PC-3 (cell line): ENCODE measurements around the gene DLG2. TPM values are rescaled to one million over a fixed set of nuclear protein-coding genes. Genes with fewer than 3 reads are reported as not detected.

ENCODE experiments used
- ATAC-seq: fragments of 200-7000 bp; cut with Tn5 transposase; 2 replicates; pipeline ENCODE4 v1.9.1; 2020; ENCODE audit warnings: mild to moderate bottlenecking, moderate library complexity
- BruUV-seq: library from RNA; stranded (reverse); fragments of 400-500 nt; replicated peaks from 2 replicates; lab custom pipeline; 2021; lab: Mats Ljungman, UMichigan
- CTCF ChIA-PET: fragments of 300-600 bp; sonication (Branson Sonifier 250); formaldehyde crosslinking; loops from one replicate; lab custom pipeline; 2022; ENCODE audit warnings: antibody characterized with exemption; lab: Charles Lee
- POLR2A ChIA-PET: fragments of 300-600 bp; sonication (Branson Sonifier 250); formaldehyde crosslinking; loops from one replicate; lab custom pipeline; 2022; ENCODE audit warnings: antibody characterized with exemption; ENCODE audit not compliant: unreplicated experiment; lab: Charles Lee
- DNase-seq: peaks from one replicate; pipeline ENCODE4 v3.0.0-alpha.2; 2015
- H2AFZ ChIP-seq: fragments of 300-600 bp; sonication (generic); 2 replicates; pipeline ENCODE4 v1.6.0; 2016; ENCODE audit warnings: antibody characterized with exemption, low read length
- H3F3A ChIP-seq: fragments of 300-600 bp; sonication (generic); one replicate; pipeline ENCODE4 v1.6.0; 2017; ENCODE audit warnings: antibody characterized with exemption, low read length, control low read depth, mild to moderate bottlenecking; ENCODE audit not compliant: unreplicated experiment
- H3K27ac ChIP-seq: fragments of 300-600 bp; sonication (generic); 2 replicates; pipeline ENCODE4 v1.5.1; 2016; ENCODE audit warnings: mild to moderate bottlenecking, low read length
- H3K27me3 ChIP-seq: fragments of 300-600 bp; sonication (generic); 2 replicates; pipeline ENCODE4 v1.6.1; 2016; ENCODE audit warnings: low read length, mixed read lengths
- H3K36me3 ChIP-seq: fragments of 300-600 bp; sonication (generic); 2 replicates; pipeline ENCODE4 v1.6.1; 2016; ENCODE audit warnings: low read depth, mixed run types, low read length, mixed read lengths
- H3K4me1 ChIP-seq: fragments of 300-600 bp; sonication (generic); 2 replicates; pipeline ENCODE4 v1.5.1; 2016; ENCODE audit warnings: low read length; ENCODE audit not compliant: insufficient read depth
- H3K4me2 ChIP-seq: fragments of 300-600 bp; sonication (generic); 2 replicates; pipeline ENCODE4 v1.6.0; 2016; ENCODE audit warnings: low read length
- H3K4me3 ChIP-seq: fragments of 300-600 bp; sonication (generic); 2 replicates; pipeline ENCODE4 v1.5.1; 2016; ENCODE audit warnings: mild to moderate bottlenecking, low read length, mixed read lengths
- H3K79me2 ChIP-seq: fragments of 300-600 bp; sonication (generic); 2 replicates; pipeline ENCODE4 v1.6.1; 2017; ENCODE audit warnings: low read length, mixed read lengths
- H3K9ac ChIP-seq: fragments of 300-600 bp; sonication (generic); 2 replicates; pipeline ENCODE4 v1.6.0; 2016; ENCODE audit warnings: mild to moderate bottlenecking, low read length
- H3K9me2 ChIP-seq: fragments of 300-600 bp; sonication (generic); replicated peaks from 2 replicates; pipeline ENCODE4 v1.6.1; 2016; ENCODE audit warnings: mixed run types, low read length, mixed read lengths
- H3K9me3 ChIP-seq: fragments of 300-600 bp; sonication (generic); 2 replicates; pipeline ENCODE4 v1.6.1; 2016; ENCODE audit warnings: low read length, mixed read lengths
- H4K20me1 ChIP-seq: fragments of 300-600 bp; sonication (generic); 2 replicates; pipeline ENCODE4 v1.6.1; 2016; ENCODE audit warnings: low read length, mixed read lengths
- CTCF ChIP-seq: fragments of 300-600 bp; sonication (generic); conservative IDR thresholded peaks from 2 replicates; pipeline ENCODE4 v1.5.1; 2017; ENCODE audit warnings: antibody characterized with exemption, low read depth, mild to moderate bottlenecking, low read length
- EZH2 ChIP-seq: fragments of 300-600 bp; sonication (generic); IDR thresholded peaks from one replicate; pipeline ENCODE4 v1.6.1; 2017; ENCODE audit warnings: antibody characterized with exemption, mild to moderate bottlenecking, low read length; ENCODE audit not compliant: unreplicated experiment
- EZH2phosphoT487 ChIP-seq: fragments of 300-600 bp; sonication (generic); IDR thresholded peaks from 2 replicates; pipeline ENCODE4 v1.6.1; 2018; ENCODE audit warnings: mild to moderate bottlenecking, antibody characterized with exemption, low read length, borderline replicate concordance
- intact Hi-C: fragments of 100-400 bp; cut with micrococcal nuclease; formaldehyde crosslinking; loops from 2 replicates; pipeline ENCODE4 v1.9.0; 2023
- total RNA-seq: library from RNA; depleted of rRNA; stranded (reverse); fragments of >200 nt; gene quantifications from 2 replicates; pipeline ENCODE4 v1.2.3, GENCODE V29; 2014

DLG2 gene
- total RNA-seq, 1 experiment from 2014 or later = 0.58 TPM

GRCh38 chr11:83648610-83649527 lies 1978.3 kb downstream of the DLG2 start:
- Histone ChIP-seq H3K79me2 (no peaks in the 10 kb centered on the region), H3K27me3 (peaks cover 33% of the 10 kb centered on the region), H3K4me2 (no peak overlapping the region), H3K9me2 (no peaks in the 10 kb centered on the region), H3F3A (no peaks in the 10 kb centered on the region), H3K4me3 (no peak overlapping the region), H3K36me3 (no peaks in the 10 kb centered on the region), H2AFZ (no peak overlapping the region), H3K27ac (no peak overlapping the region), H3K9ac (no peak overlapping the region), H3K4me1 (no peaks in the 10 kb centered on the region), H3K9me3 (no peaks in the 10 kb centered on the region), H4K20me1 (no peaks in the 10 kb centered on the region)
- no peak for ATAC-seq
- no TSS peak for BruUV-seq
- TF ChIP-seq EZH2phosphoT487 (no peak), EZH2 (no peak), CTCF (no peak)
- ChIA-PET CTCF (no interaction called here), POLR2A (no interaction called here)
- intact Hi-C loops = no loop called here
- no peak for DNase-seq

GRCh38 chr11:83645561-83645960 lies 1981.6 kb downstream of the DLG2 start:
- Histone ChIP-seq H3K4me3 (no peak overlapping the region), H3K9me2 (no peaks in the 10 kb centered on the region), H2AFZ (no peak overlapping the region), H3K4me2 (no peak overlapping the region), H3K27me3 (peaks cover 23% of the 10 kb centered on the region), H3K4me1 (no peaks in the 10 kb centered on the region), H3F3A (no peaks in the 10 kb centered on the region), H3K27ac (no peak overlapping the region), H4K20me1 (no peaks in the 10 kb centered on the region), H3K79me2 (no peaks in the 10 kb centered on the region), H3K36me3 (no peaks in the 10 kb centered on the region), H3K9me3 (no peaks in the 10 kb centered on the region), H3K9ac (no peak overlapping the region)
- DNase-seq (no peak), ATAC-seq (no peak)
- intact Hi-C loops = no loop called here
- TF ChIP-seq EZH2 (no peak), EZH2phosphoT487 (no peak), CTCF (no peak)
- ChIA-PET POLR2A (no interaction called here), CTCF (no interaction called here)
- BruUV-seq = no TSS peak

- no peak for TF ChIP-seq EZH2
- no peak for TF ChIP-seq CTCF
- no peak for TF ChIP-seq EZH2phosphoT487
- Histone ChIP-seq H4K20me1 (no peaks in the 10 kb centered on the region), H3K27ac (no peak overlapping the region), H3K27me3 (peaks cover 20% of the 10 kb centered on the region), H3K9me3 (no peaks in the 10 kb centered on the region), H3K79me2 (no peaks in the 10 kb centered on the region), H3K4me2 (no peak overlapping the region), H3K9me2 (no peaks in the 10 kb centered on the region), H2AFZ (no peak overlapping the region), H3K36me3 (no peaks in the 10 kb centered on the region), H3K4me3 (no peak overlapping the region), H3K9ac (no peak overlapping the region), H3F3A (no peaks in the 10 kb centered on the region), H3K4me1 (no peaks in the 10 kb centered on the region)
- ATAC-seq (no peak), DNase-seq (no peak)
- POLR2A ChIA-PET = no interaction called here
- CTCF ChIA-PET = no interaction called here
- BruUV-seq = no TSS peak
- intact Hi-C loops = no loop called here
Measured at GRCh38 chr11:83643115-83643514, 1984.0 kb downstream of the DLG2 start.
